GM19468 (cell line): ENCODE results near the gene FAAP20.

ENCODE experiments used
- ATAC-seq: cut with Tn5 transposase; IDR thresholded peaks from one replicate; pipeline ENCODE4 v1.9.1; 2021; ENCODE audit warnings: mild to moderate bottlenecking, moderate library complexity, moderate number of reproducible peaks; ENCODE audit not compliant: unreplicated experiment; ENCODE audit errors: extremely low read depth

FAAP20 gene

GRCh38 chr1:2230781-2231531 lies 36.4 kb upstream of the FAAP20 start:
- ATAC-seq: no peak

GRCh38 chr1:2229911-2230731 lies 35.5 kb upstream of the FAAP20 start:
- ATAC-seq: no peak

DNA sequence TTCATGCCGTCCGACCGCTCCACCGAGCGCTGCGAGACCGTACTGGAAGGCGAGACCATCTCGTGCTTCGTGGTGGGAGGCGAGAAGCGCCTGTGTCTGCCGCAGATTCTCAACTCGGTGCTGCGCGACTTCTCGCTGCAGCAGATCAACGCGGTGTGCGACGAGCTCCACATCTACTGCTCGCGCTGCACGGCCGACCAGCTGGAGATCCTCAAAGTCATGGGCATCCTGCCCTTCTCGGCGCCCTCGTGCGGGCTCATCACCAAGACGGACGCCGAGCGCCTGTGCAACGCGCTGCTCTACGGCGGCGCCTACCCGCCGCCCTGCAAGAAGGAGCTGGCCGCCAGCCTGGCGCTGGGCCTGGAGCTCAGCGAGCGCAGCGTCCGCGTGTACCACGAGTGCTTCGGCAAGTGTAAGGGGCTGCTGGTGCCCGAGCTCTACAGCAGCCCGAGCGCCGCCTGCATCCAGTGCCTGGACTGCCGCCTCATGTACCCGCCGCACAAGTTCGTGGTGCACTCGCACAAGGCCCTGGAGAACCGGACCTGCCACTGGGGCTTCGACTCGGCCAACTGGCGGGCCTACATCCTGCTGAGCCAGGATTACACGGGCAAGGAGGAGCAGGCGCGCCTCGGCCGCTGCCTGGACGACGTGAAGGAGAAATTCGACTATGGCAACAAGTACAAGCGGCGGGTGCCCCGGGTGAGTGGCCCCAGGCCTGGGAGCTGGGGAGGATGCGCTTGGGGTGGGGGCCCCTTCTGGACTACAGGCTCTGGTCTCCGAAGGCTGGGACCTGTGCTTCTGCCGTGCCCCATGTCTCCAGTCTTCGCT lies 34.7 kb upstream of the FAAP20 start:
- no peak for ATAC-seq

DNA sequence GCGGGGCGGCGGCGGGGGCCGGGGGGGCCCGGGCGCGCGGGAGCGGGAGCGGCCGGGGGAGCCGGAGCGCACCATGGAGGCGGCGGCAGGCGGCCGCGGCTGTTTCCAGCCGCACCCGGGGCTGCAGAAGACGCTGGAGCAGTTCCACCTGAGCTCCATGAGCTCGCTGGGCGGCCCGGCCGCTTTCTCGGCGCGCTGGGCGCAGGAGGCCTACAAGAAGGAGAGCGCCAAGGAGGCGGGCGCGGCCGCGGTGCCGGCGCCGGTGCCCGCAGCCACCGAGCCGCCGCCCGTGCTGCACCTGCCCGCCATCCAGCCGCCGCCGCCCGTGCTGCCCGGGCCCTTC lies 34.1 kb upstream of the FAAP20 start:
- ATAC-seq: no peak

DNA sequence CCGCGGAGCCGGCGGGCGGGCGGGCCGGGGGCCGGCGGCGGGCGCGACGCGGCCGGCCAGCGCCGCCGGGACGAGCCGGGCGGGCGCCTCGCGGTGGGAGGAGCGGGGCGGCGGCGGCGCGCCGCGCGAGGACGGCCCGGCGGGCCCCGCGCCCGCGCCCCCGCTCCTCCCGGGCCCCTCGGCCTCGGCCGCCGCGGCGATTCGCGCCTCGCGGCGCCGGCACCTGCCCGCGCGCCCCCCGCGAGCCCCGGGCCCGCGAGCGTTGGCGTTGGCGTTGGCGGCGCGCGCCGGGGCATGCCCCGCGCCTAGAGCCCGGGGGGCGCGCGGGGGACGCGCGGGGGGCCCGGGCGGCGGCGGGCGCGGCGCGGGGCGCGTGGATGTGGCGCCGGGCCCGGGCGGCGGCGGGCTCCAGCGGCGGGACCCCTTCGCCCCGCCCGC lies 33.6 kb upstream of the FAAP20 start, which contains the start of gene SKI:
TSS of gene SKI (plus strand) at position 163 of the 438 bp plus-strand sequence. CDS start 448 bp downstream, outside the sequence.
- ATAC-seq: no peak

GRCh38 chr1:2227346-2228156 lies 33.0 kb upstream of the FAAP20 start:
- peak; percentile 86 for ATAC-seq

DNA sequence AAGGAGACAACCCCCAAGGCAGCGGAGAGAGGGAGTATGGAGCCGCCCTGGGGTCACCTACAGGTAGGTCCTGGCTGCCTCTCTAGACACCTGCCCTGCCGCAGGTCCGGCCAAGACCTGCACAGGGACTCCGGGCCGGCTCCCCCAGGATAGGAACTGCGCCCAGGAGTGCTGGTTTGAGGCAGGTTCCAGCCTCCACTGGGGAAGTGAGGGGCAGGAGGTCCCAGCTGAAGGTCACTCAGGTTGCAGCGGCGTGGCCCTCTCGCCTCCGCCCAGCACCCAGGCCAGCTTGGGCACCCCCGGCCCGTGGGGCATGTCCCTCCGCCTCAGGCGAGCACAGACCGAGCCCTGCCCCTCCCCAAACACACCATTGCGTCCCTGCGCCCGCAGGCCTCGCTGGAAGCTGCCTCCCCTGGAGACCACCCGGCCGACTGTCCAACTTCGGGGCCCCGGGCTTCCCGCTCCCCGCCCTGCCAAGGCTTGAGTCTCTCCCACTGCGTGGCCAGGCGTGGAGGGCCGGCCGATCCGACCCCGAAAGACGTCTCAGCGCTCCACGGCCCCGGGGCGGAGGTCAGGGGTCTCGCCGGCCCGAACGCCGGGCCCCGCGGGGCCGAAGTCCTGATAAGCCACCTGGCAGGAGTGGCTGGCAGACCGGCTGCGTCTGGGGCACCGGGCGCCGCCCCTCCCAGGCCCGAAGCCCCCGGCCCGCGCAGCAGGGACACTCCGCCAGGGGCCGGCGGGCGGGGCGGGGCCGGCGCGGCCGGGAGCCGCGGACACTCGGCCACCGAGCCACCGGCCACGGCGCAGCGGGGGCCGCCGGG lies 32.2 kb upstream of the FAAP20 start:
- ATAC-seq: no peak

DNA sequence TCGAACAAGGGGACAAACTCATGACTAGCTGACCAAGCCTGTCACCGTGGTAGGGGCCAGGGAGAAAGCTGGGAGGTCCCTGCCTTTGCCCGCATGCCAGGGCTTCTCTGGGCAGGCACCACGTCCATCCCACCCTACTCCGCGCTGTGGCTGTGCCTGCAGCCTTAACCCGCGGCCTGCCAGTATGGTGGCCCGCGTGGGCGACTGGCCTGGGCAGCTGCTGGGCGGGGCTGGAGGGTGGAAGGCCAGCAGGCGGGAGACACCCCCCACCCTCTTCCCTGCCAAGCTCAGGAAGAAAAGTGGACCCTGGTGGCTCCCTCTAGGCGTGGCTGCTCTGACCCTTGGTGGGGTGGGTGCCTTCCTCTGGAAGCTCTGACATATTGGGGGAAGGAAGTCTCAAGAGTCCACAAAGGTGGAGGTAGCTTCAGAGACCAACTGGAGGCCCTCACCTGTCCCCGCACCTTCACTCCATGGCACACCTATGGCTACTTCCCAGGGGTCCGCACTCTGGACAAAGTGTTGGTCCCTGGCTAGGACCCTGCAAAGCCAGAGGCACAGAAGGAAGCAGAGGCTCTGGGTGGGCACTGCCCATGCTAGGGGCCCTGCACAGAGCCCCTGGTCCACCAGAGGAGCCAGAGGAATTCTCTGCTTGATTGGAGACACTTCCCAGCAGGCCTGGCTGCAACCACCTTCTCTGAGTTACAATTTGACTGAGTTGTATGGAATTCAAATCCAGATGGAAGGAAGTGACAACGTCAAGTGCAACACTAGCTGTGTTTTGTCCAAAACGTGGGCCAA lies 30.3 kb upstream of the FAAP20 start:
- no peak for ATAC-seq

- no peak for ATAC-seq
Measured at GRCh38 chr1:2224170-2224584, 29.6 kb upstream of the FAAP20 start.

GRCh38 chr1:2221271-2221670 lies 26.7 kb upstream of the FAAP20 start:
- ATAC-seq: no peak

DNA sequence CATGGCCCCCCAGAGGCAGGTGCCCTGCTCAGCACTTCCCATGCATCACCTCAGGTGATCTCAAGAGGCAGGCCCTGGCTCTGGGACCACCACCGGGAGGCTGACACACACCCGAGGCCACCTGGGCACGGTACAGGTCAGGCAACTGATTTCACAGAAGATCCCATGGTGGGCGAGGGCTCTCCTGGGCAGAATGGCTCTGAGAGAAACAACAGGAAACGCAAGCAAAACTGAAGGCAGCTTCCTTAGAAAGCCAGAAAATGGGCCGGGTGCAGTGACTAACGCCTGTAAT lies 22.1 kb upstream of the FAAP20 start:
- ATAC-seq: no peak

DNA sequence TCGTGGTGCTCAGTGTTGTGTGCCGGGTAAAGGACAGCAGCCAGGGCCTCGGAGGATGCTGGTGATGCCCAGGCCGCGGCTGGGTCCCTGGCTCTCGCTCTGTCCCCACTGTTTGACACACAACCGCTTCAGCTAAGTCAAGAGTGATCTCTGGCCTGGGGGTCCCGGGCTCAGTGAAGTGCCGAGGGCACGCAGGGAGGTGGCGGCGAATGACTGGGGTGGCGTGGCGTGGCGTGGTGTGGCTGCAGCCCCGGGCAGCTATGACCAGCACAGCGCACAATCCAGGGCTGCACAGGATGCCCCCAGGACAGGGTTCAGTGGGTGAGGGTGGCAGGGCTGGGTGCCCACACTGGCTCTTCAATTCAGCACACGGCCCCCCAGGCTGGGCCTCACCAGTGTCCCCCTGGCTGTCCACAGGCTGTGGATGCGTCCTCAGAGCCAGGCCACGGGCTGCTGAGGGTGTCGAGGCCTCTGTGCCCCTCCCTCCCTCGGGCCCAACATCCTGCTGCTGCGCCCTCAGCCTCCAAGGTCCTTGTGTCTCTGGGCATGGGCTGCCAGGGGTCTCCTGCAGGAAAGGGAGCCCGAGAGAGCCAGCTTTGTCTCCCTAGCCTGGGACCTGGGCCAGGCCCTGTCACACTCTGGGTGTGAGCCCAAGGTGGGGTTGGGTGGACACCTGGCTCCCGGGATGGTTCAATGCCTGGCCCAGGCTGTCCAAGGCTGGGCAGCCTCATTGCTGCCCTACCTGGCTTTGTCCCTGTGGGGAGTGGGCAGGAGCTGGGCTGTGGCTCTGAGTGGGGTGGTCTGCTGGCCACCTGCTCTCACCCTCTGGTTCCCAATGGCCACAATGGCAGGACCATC lies 21.6 kb upstream of the FAAP20 start:
- ATAC-seq: no peak

DNA sequence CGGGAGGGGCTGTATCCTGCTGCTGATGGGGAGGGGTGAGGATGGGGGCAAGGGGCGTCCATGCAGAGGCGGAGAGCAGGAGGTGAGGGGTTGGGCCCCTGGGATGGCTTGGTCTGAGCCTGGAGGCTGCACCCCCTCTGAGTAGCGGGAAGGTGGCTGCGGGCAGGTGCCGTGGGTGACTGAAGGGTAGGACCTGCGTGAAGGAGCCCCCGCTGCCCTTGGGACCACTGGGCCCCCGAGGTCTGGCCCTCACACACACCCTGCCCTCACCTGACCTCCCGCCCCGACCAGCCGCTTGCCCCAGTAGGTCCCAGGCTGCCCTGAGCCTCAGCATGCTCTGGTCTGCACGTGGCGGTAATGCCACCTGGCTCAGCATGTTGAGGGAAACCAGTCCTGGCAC lies 20.8 kb upstream of the FAAP20 start:
- ATAC-seq: no peak

DNA sequence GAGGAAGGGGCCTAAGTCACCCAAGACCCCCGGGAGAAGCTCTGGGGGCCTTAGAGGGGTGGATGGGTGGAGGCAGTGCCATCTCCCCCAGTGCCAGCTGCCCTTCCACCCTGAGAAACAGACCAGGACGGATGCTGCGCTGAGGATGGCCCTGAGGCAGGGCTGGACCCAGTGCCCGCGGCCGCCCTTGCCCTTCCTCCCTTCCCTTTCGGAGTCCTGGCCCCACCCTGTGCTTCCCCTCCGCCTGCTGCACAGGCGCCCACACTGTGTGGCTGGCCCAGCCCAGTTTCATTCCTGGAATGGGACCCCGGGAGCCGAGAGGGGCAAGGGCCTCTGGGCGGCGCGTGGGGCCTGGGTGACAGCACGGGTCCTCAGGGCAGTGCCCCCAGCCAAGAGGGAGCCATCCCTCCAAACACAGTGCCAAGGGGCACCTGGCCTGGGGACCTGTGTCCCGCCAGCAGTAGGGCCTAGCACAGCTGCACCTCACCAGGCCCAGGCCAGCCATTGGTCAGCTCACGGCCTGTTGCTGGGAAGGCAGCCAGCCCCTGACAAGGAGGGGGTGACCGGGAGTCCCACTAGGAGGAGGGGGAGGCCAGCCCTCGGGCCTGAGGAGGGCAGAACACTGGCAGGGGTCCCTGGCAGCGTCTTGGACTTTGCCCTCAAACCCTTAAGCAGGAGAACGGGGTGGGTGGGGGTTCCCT lies 20.1 kb upstream of the FAAP20 start:
- ATAC-seq: no peak

GRCh38 chr1:2213576-2214505 lies 19.3 kb upstream of the FAAP20 start:
- no peak for ATAC-seq
